NCI-H1694 (cell line): Measurements from ENCODE around the gene GALNT6.

Experiments used
- DNase-seq: peaks from one replicate; lab custom pipeline; 2025; lab: John Stamatoyannopoulos, UW

The GALNT6 gene, protein sequence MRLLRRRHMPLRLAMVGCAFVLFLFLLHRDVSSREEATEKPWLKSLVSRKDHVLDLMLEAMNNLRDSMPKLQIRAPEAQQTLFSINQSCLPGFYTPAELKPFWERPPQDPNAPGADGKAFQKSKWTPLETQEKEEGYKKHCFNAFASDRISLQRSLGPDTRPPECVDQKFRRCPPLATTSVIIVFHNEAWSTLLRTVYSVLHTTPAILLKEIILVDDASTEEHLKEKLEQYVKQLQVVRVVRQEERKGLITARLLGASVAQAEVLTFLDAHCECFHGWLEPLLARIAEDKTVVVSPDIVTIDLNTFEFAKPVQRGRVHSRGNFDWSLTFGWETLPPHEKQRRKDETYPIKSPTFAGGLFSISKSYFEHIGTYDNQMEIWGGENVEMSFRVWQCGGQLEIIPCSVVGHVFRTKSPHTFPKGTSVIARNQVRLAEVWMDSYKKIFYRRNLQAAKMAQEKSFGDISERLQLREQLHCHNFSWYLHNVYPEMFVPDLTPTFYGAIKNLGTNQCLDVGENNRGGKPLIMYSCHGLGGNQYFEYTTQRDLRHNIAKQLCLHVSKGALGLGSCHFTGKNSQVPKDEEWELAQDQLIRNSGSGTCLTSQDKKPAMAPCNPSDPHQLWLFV

DNA sequence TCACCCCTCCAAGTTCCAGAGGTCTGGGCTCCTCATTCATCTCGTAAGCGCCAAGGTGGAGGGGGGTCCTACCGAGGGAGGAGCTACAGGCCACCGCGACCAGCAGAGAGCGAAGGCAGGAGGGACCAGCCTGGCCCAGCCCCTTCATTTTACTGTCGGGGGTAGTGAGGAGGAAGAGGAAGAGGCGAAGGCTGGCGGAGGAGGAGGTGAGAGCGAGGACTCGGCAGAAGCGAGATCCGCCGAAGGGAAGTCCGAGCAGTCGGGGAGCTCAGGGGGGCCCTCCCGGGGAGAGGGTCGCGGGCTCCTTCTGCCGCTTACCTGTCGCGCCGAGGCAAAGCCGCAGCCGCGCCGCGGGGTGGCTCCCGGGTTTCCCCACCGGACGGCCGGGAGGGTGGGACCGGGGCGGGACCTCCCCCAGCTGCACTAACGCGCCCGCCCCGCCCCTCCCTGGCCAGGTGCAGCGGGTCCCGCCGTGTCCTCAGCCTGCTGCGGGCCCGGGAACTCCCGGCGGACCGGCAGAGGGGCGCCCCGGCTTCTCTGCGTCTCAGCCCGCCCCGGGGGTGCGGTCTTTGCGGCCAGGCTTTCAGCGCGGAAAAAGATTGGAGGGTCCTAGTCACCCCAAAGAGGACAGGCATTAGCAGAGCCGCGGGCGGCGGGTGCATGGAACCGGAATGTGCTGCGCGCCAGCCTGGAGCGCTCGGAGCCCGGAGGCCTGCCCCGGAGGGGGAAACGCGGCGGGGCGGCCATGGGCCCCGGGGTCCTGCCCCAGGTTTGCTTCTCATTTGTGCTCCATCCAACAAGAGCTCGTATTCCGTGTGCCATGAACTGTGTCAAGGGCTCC, at the start of gene GALNT6:
TSS of gene GALNT6 (minus strand) at position 124 of the 841 bp plus-strand sequence. CDS start 11,625 bp downstream, outside the sequence.
- DNase-seq, result no peak

DNA sequence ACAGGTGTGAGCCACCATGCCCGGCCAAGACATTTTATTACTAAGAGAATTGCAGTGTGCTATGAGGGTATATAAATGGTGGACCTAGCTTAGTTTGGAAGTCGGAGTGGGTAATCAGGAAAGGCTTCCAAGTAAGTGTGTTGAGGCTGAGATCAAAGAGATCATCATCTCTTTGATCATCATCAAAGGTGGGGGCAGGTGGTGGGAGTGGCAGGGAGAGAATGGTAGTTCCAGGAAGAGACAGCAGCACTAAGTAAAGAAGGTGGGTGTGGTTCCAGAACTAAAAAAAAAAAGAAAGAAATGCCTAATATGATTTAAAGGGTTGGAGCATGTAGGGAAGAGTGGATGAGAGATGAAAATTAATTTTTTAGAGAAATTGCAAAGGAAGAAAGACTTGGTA, 48.1 kb upstream of the GALNT6 start:
- DNase-seq, result no peak

DNA sequence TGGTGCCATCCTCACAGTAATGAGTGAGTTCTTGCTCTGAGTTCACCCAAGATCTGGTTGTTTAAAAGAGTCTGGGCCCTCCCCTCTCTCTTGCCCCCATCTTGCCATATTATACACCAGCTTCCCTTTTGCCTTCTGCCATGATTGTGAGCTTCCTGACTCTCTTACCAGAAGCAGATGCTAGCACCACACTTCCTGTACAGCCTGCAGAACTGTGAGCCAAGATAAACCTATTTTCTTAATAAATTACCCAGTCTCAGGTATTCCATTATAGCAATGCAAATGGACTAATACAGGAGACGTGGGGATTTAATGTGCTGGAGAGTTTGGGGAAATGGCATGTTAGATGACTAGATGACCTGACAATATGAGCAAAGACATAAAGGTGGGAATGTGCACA, 46.2 kb upstream of the GALNT6 start:
- no peak for DNase-seq

DNA sequence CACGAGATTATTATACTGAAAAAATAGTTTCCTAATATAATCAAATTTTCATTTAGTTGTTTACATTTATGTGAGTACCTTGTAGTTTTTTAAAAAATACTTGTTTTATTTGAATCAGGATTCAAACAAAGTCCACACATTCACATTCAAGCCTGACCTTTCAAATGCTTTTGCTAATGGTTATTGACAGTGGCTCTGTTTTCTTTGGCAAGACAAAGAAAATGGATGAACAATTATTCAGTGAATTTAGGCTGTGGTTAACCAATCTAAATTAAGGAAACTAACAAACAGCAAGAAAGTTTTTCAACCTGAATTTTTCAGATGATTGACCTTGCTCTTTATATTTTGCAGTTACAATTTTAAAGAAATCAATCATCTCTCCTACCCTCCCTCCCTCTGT, 43.1 kb upstream of the GALNT6 start:
- no peak for DNase-seq

DNA sequence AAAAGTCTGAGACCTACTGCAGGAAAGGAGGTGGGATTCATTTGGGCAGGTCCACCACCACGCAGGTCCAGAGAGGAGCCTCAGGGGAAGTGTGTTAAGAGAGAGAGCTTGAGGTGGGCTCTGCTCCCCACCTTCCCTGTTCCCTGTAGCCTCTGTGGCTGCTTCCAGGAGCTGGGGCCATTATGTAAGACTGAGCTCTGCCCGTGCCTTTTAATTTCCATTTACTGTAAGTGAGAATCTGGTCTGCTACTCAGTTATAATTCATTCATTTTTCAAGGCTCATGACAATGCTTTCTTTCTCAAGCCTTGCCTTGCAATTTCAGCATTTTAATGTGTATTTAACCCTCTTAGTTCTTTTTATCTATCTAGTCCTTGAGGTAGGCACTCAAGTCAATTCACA, 41.7 kb upstream of the GALNT6 start:
- DNase-seq, result no peak

DNA sequence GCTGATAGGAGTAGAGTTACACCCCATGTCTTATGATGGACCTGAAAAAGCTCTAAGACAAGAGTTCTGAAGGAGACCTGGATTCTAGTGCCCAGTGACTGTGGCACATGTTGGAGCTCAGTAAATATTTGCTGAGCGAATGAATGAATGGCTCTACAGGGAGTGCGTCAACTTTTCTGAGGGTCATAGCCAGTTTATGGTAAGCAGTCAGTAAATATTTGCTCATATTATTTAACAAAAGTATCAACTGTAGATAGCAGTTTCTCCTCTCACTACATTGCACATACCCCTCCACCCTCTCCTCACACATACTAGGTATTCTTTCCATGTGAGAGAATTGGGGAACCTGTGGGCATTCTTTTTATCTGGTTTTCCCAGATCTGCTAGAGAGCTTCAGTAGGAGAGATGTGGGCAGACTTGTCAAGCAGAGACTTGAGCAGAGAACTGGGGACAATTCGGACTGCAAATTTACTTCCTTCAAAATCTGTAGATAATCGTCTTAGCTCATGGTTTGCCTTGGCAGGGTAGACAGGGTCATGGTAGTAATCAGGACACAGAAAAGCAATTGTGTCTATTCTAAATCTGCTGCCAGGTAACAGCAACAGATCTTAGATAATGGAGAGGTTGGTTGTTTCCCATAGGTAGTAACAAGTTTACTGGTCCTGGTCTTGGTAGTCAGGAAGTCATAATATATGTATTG, 39.1 kb upstream of the GALNT6 start:
- no peak for DNase-seq

DNA sequence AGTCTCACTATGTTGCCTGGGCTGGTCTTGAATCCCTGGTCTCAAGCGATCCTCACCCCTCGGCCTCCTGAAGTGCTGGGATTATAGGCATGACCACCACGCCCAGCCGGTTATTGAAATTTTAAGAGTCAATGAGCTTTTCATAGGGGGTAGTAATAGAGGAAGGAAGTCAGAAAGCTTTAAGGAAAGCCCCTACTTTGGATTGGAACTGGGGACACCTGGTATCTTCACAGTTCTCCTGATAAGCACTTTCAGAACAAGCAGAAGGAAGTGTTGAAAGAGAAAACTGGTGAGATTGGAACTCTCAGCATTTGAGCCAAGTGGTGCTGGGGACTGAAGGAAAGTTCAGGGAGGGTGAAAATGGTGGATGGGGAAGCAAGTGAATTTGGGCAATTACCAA, 38.5 kb upstream of the GALNT6 start:
- no peak for DNase-seq

DNA sequence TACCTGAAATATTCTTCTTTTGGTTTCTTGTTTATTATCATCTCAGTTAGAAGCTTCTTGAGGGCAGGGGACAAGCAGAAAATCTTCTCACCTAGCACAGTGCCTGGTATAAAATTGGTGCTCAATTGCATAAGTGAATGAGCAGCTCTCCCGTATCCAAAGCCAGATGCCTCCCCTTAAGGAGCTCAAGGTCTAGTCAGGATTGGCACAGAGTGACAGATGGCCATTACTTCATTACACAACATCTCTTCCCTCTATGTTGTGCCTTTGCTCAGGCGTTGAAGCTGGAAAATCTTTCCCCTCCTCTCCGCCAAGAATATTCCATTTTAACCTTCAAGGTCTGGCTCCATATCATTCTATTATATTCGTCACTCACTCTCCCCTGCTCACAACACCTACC, 37.0 kb upstream of the GALNT6 start:
- DNase-seq, result peak; percentile 14

DNA sequence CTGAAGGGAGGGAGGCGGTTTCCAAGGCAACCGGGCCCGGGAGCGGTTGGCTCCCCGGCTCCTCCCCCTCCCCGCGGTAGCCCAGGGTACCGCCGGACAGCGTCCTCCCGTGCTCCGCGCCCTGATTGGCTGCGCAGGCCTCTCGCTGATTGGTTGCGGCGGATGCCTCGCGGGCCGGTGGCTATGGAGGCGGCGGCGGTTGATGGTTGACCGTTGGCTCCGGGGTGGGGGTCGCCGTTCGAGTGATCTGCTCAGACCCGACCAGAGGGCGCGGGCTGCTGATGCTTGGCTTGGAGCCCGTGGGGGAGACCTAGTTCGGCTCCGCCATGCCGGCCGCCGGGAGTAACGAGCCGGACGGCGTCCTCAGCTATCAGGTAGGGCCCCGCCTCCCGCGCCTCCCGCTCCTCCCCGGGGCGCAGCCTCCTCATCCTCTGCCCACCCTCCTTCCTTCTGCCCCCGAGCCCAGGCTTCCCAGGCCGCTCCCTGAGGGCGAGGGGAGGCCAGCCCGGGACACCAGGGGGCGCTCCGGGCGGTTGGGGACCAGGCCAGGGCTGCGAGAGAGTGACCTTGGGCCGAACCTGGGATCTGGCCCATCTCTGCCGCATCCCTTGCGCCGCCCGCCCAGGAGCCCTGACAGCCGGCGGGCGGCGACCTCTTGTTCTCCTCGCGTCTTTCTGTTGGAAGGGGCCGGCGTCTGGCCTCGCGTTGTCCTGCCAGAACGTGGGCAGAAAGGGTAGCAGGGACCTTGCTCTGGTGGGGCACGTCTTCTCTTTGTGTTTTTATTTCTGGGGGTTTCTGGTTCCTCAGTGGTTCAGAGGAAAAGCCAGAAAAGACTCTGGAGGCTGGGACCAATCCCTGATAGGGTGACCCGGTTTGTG, 33.7 kb upstream of the GALNT6 start, which contains the start of gene SLC4A8:
TSS of gene SLC4A8 (plus strand) at position 170 of the 878 bp plus-strand sequence. CDS start at position 327, 157 bp downstream.
- peak; percentile 63 for DNase-seq

DNA sequence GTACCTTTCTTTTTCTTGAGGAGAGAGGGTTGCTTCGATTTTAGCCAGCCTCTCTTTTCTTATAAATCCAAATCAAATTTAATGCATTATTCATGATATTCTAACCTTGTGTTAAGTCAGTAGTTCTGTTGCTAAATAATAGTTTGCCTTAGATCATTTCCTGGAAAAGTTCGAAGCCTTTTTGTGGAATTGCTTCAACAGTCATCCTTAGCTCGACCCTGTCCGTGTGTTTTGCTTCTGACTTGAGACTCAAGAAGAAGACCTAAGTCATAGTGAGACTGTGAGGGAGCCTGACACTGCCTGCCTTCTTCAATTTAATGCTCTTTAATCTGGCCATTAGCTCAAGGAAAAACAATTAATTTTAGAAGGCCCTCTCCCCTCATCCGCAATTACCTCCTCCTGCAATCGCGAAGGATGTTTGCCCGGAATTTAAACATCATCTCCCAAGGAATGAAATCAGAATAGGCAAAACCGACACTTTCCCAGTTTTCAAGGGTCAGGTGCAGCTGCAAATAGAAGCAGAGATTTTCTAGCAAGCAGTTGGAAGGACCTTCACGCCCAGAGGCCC, 33.0 kb upstream of the GALNT6 start:
- DNase-seq, result no peak

DNA sequence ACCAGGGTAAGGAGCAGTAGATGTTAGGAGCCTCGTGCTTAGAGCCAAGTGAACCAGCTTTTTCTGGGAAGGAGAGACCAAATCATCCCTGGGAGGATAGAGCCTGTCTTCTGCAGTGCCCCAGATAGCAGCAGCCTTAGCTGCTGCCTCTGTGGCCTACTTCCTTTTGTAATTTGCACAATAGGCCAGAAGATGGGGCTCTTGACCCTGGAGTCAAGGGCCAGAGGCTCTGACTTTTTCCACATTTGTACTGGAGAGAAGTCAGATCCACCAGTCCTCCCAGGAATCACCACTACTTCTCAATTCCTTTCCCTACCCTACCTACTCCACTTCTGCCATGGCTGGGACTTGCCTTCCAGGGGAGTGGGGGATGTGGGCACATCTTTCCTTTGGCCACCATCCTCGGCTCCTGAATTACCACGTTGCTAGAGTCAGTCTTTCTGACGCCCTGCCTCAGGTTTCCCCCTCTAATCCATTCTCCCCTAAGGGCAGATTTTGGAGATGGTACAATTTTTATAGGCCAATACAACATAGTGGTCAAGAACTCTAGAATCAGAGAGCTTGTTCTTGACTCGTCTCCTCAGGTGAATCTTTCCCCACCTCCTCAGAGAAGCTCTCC, 30.2 kb upstream of the GALNT6 start:
- peak; percentile 40 for DNase-seq

DNA sequence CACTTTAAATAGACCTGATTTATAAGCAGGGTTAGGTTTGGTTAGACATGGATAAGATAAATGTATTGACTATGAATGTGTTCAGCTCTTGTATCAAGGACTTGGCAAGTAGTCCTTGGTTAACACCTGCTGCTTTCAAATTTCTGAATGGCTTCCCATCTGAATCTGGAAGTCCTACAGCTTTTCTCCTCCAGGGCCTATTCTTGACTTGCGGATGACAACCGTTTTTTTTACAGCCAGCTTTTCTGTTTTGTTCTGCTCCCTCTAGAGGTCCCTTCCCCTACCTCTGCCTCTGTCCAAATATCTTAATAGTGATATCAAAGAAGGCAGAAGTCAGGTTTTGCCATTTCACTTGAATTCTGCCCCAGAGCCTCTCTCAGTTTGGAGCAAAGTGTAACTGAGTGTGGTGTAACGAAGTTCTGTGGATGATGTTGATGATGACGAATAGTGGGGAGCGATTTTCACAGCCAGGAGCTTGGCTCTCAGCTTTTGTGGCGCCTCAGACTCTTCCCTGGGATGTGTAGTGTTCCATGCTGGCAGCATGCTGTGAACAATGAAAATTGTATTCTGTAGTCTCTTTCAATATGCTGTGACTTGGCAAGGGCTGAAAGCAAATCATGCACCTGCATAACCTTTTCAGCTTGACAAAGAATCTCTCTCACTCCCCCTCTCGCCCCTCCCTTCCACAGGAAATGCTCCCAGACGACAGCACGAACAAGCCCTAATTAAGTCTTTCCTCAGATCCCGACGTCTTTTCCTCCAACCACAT, 28.4 kb upstream of the GALNT6 start:
- DNase-seq, result no peak

DNA sequence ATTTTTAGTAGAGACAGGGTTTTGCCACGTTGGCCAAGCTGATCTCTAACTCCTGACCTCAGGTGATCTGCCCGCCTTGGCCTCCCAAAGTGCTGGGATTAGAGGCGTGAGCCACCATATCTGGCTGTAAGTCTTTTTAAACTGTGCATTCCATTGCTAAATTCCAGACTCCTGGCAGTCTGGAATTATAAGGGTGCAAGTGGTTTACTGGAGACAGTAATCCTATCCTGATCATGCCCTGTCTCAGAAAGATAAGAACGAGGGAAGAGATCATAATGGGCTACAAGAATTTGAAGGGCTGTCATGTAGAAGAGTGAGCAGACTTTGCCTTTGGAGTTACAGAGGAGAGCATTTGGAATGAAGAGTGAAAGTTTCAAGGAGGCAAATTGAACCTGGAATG, 26.6 kb upstream of the GALNT6 start:
- DNase-seq, result no peak

DNA sequence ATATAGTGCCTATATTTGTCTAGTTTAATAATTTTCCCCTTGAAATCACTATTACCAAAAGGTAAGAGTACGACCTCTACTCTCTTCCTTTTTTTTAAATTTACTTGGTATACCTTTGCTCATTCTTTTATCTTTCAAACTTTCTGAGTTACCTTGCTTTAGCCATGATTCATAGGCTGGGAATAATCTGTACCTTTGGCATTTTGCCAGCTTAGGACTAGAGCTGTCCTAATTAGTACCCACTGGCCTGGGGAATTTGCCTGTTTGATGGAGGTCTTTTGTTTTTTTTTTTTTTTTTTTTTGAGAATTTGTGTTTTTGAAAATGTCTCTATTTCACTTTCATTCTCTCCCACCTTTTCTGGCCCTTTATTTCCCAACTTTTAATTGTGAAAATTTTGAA, 24.7 kb upstream of the GALNT6 start:
- no peak for DNase-seq

DNA sequence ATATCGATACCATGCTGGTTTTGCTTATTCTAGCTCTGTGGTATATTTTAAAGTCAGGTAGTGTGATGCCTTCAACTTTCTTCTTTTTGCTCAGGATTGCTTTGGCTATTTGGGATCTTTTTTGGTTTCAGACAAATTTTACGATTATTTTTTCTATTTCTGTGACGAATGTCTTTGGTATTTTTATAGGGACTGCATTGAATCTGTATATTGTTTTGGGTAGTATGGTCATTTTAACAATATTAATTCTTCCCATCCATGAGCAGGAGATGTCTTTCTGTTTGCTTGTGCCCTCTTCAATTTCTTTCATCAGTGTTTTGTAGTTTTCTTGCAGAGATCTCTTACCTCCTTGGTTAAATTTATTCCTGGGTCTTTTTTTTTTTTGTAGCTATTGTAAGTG, 22.6 kb upstream of the GALNT6 start:
- no peak for DNase-seq

DNA sequence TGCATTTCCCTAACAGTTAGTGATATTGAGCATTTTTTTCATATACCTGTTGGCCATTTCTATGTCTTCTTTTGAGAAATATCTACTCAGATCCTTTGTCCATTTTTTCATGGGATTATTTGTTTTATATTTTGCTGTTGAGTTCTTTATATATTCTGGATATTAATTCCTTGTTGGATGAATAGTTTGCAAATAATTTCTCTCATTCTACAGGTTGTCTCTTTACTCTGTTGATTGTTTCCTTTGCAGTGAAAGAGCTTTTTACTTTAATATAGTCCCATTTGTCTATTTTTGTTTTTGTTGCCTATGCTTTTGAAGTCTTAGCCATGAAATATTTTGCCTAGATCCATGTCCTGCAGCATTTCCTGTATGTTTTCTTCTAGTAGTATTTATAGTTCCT, 21.9 kb upstream of the GALNT6 start:
- no peak for DNase-seq

DNA sequence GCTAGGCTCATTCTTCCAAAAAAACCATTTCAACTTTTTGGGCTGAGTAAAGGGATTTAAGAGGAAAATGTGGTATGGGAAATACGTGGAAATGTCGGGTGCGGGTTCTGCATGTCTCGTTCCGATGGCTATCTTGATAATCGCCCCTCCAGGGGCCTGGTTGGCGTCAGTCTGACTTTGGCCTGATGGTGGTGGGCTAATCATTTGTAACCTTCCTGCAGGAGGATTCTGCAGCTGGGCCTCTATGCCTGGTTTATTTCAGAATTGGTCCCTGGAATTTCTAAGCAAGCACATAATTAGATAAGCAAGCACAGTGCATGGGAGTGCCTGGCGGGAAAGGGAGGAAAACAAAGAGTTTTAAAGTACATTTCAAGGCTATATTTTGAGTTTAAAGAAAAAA, 18.6 kb upstream of the GALNT6 start:
- no peak for DNase-seq

DNA sequence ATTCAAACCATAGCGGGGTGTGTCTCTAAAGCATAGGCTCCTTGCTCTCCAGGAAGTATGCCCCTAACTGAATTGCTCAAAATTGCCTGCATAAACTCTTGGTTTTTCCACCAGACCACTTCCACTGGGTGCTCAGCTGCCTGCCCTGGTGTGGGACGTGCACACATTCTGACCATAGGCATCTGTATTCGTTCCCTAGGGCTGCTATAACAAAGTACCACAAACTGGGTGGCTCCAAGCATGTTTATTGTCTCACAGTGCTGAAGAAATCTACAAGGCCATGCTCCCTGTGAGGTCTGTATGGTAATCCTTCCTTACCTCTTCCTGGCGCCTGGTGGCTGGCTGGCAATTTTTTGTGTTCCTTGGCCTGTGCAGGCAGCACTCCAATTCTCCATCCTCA, 16.4 kb upstream of the GALNT6 start:
- no peak for DNase-seq

DNA sequence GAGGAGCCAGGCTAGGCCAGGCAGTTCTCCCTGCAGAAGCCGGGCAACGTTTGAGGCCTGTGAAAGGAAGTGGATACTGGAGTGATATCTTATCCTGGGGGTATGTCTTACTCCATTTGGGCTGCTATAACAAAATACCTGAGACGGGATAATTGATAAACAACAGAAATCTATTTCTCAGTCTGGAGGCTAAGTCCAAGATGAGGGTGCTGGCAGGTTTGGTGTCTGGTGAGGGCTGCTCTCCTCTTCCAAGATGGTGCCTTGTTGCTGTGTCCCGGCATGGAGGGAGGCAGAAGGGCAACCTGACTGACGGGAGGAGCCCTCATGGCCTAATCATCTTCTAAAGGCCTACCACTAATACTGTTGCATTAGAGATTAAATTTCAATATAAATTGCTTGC, 15.7 kb upstream of the GALNT6 start:
- DNase-seq, result no peak

DNA sequence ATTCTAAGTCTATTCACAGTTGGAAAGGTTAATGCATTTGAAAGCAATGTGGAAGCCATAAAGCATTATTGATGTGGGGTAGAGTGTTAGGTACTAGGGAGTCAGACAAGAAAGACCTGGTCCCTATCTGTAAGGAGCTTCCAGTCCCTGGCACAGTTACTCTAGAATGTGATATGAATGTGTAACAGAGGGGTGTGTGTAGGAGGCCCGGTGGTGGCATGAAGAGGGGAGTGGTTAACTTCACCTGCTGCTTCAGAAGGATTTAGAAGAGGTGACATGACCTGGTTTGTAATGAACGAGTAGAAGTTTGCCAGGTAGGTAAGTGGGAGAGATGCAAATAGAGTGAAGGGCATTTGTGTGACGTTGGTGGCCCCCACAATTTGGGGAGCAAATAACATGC, 15.1 kb upstream of the GALNT6 start:
- no peak for DNase-seq
